Parathyroid adenoma (tissue), 2 donors: ENCODE results near the gene CREB1.

Source experiments
- H2AFZ ChIP-seq: fragments of 300-600 bp; sonication (generic); one replicate; pipeline ENCODE4 v1.7.0; 2017; ENCODE audit warnings: antibody characterized with exemption, mild to moderate bottlenecking
- H3K27ac ChIP-seq: fragments of 300-600 bp; sonication (generic); one replicate; pipeline ENCODE4 v1.7.0; 2017
- H3K27me3 ChIP-seq: fragments of 300-600 bp; sonication (generic); one replicate; pipeline ENCODE4 v1.7.0; 2017; ENCODE audit warnings: low read length; ENCODE audit not compliant: control insufficient read depth, insufficient read depth
- H3K36me3 ChIP-seq: fragments of 300-600 bp; sonication (generic); one replicate; pipeline ENCODE4 v1.7.0; 2017; ENCODE audit warnings: low read length; ENCODE audit not compliant: control insufficient read depth, insufficient read depth
- H3K4me1 ChIP-seq: fragments of 300-600 bp; sonication (generic); one replicate; pipeline ENCODE4 v1.7.0; 2017; ENCODE audit warnings: control low read depth
- H3K4me2 ChIP-seq: fragments of 300-600 bp; sonication (generic); one replicate; pipeline ENCODE4 v1.7.0; 2017; ENCODE audit warnings: low read length
- H3K4me3 ChIP-seq: fragments of 300-600 bp; sonication (generic); one replicate; pipeline ENCODE4 v1.7.0; 2017; ENCODE audit warnings: low read depth, low read length
- H3K79me2 ChIP-seq: fragments of 300-600 bp; sonication (generic); one replicate; pipeline ENCODE4 v1.7.0; 2017; ENCODE audit warnings: control low read depth
- H3K9ac ChIP-seq: fragments of 300-600 bp; sonication (generic); one replicate; pipeline ENCODE4 v1.7.0; 2017; ENCODE audit warnings: mild to moderate bottlenecking
- H3K9me3 ChIP-seq: fragments of 300-600 bp; sonication (generic); one replicate; pipeline ENCODE4 v1.7.0; 2017; ENCODE audit warnings: low read length; ENCODE audit not compliant: control insufficient read depth
- CTCF ChIP-seq: fragments of 300-600 bp; sonication (generic); IDR thresholded peaks from one replicate; pipeline ENCODE4 v1.7.0; 2017; ENCODE audit warnings: antibody characterized with exemption, mild to moderate bottlenecking
- donor health status: primary hyperparathyroidism.

CREB1 gene

DNA sequence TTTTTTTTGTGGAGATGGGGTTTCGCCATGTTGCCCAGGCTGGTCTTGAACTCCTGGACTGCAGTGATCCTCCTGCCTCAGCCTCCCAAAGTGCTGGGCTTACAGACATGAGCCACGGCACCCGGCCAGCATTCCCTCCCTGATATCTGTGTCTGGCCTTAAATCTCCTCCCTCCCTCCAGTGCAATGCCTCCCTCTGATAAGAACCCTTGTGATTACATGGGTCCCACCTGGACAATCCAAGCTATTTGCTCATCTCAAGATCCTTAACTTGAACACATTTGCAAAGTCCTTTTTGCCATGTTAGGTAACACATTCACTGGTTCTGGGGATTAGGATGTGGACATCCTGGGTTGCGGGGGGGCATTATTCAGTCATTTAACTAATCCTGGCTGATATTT, 40.5 kb upstream of the CREB1 start:
- Histone ChIP-seq H3K4me3 (no peak overlapping the region), H3K4me2 (no peak overlapping the region), H3K9ac (no peak overlapping the region), H3K4me1 (no peaks in the 10 kb centered on the region), H2AFZ (no peak overlapping the region), H3K27me3 (no peaks in the 10 kb centered on the region), H3K36me3 (no peaks in the 10 kb centered on the region), H3K9me3 (no peaks in the 10 kb centered on the region), H3K79me2 (no peaks in the 10 kb centered on the region), H3K27ac (no peak overlapping the region)
- no peak for TF ChIP-seq CTCF

DNA sequence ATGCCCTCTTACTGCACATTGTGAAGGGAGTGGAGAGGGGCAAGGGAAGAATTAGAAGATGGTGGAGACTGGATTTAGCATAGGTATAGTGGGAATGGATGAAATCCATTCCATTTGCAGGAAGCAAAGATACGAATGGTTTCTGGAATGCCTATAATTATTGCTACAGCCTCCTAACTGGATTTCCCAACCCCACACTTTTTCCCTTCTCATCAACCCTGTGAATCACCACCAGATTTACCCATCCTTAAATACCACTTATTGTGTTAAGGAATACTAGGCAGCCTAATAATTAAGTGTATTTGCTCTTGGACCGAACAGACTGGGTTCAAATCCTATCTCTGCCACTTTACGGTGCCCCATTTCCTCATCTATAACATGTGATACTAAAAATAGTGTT, 39.3 kb upstream of the CREB1 start:
- no peak overlapping the region for H3K9ac ChIP-seq

GRCh38 chr2:207491086-207491485, 38.7 kb upstream of the CREB1 start:
- TF ChIP-seq CTCF: no peak

More for the DNA sequence above, 39.3 kb upstream of the CREB1 start:
- Histone ChIP-seq H3K36me3 (no peaks in the 10 kb centered on the region), H3K4me2 (no peak overlapping the region), H2AFZ (no peak overlapping the region), H3K4me3 (no peak overlapping the region), H3K9me3 (no peaks in the 10 kb centered on the region), H3K79me2 (no peaks in the 10 kb centered on the region), H3K27ac (no peak overlapping the region), H3K27me3 (no peaks in the 10 kb centered on the region), H3K4me1 (no peaks in the 10 kb centered on the region)
- no peak for TF ChIP-seq CTCF

DNA sequence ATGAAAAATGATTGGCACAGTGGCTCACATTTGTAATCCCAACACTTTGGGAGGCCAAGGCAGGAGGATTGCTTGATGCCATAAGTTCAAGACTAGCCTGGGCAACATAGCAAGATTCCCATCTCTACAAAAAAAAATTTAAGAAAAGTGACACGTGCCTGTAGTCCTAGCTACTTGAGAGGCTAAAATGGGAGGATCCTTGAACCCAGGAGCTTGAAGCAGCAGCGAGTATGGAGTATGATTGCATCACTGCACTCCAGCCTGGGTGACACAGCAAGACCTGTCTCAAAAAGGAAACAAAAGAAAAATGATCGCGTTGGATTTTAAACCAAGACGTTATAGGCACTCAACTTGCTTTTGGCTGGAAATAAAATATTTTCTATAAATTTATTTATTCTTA, 37.8 kb upstream of the CREB1 start:
- Histone ChIP-seq H3K79me2 (no peaks in the 10 kb centered on the region), H3K27me3 (no peaks in the 10 kb centered on the region), H3K36me3 (no peaks in the 10 kb centered on the region), H3K4me1 (no peaks in the 10 kb centered on the region), H3K4me2 (no peak overlapping the region), H3K27ac (no peak overlapping the region), H3K9ac (no peak overlapping the region), H3K4me3 (no peak overlapping the region), H2AFZ (no peak overlapping the region), H3K9me3 (no peaks in the 10 kb centered on the region)
- no peak for TF ChIP-seq CTCF

More at GRCh38 chr2:207491086-207491485, 38.7 kb upstream of the CREB1 start:
- Histone ChIP-seq H2AFZ (no peak overlapping the region), H3K9me3 (no peaks in the 10 kb centered on the region), H3K27ac (no peak overlapping the region), H3K4me2 (no peak overlapping the region), H3K4me3 (no peak overlapping the region), H3K36me3 (no peaks in the 10 kb centered on the region), H3K27me3 (no peaks in the 10 kb centered on the region), H3K4me1 (no peaks in the 10 kb centered on the region), H3K79me2 (no peaks in the 10 kb centered on the region), H3K9ac (no peak overlapping the region)

DNA sequence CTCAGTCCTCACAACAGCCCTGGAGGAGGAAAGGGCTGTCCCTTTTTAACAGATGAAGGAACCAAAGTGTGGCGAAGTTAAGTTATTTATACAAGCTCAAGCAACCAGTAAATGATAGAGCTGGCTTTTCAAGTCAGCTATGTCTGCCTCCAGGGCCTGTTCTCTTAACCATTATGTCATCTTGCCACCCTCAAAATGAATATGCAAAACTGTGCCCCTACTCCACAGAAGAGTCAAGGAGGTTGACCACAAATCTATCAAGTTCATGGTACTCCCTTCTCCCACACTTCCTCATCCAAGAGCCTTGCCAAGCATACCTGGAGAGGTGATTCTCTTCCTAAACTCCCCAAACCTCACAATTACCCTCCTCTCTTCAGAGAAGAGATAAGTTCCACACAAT, 37.3 kb upstream of the CREB1 start:
- Histone ChIP-seq H2AFZ (no peak overlapping the region), H3K9ac (no peak overlapping the region), H3K79me2 (no peaks in the 10 kb centered on the region), H3K4me2 (no peak overlapping the region), H3K4me1 (no peaks in the 10 kb centered on the region), H3K27ac (no peak overlapping the region), H3K4me3 (no peak overlapping the region), H3K9me3 (no peaks in the 10 kb centered on the region), H3K27me3 (no peaks in the 10 kb centered on the region), H3K36me3 (no peaks in the 10 kb centered on the region)
- TF ChIP-seq CTCF: no peak
